ENCODE results near the gene SLC35F1.

- TF ChIP-seq SP1 (IDR thresholded peaks at IDR 0.05) (no peak), TARDBP (IDR thresholded peaks at IDR 0.05) (no peak), FOXM1 (IDR thresholded peaks at IDR 0.05; ENCODE audit: borderline replicate concordance) (no peak), BHLHE40 (IDR thresholded peaks at IDR 0.05; ENCODE audit: borderline replicate concordance) (no peak), NFRKB (IDR thresholded peaks at IDR 0.05) (no peak), LEF1 (IDR thresholded peaks at IDR 0.05; ENCODE audit: borderline replicate concordance) (no peak), FOXA1 (IDR thresholded peaks at IDR 0.05) (no peak), ELF4 (IDR thresholded peaks at IDR 0.05) (no peak), HDGF (IDR thresholded peaks at IDR 0.05; ENCODE audit: borderline replicate concordance) (no peak), SUZ12 (IDR thresholded peaks at IDR 0.05) (no peak), ZNF384 (IDR thresholded peaks at IDR 0.05) (no peak), PKNOX1 (IDR thresholded peaks at IDR 0.05) (no peak)
These were observed 135.8 kb downstream of the SLC35F1 start for GRCh38 chr6:118042855-118043254.
